ENCODE measurements around the gene TAL1. TPM values are rescaled to one million over a fixed set of nuclear protein-coding genes. Genes with fewer than 3 reads are reported as not detected.

Gene TAL1
- total RNA-seq, 1 experiment from 2014 or later, result not detected

GRCh38 chr1:47187231-47187925 lies 44.6 kb downstream of the TAL1 start:
- H3K23me2 ChIP-seq (ENCODE audit: insufficient read length, low read depth, low read length, poor library complexity, severe bottlenecking), result no peaks in the 10 kb centered on the region

More at GRCh38 chr1:47187231-47187925, 44.6 kb downstream of the TAL1 start:
- H3K9me3 Mint-ChIP-seq, result peaks cover 5 to 10% of the 10 kb centered on the region in 2 experiments; a peak in 2 of 5 replicates
- Histone ChIP-seq H3K27ac (ENCODE audit: insufficient read length, low read depth, low read length) (no peak overlapping the region), H3K56ac (ENCODE audit: insufficient read length, low read depth, low read length) (no peak overlapping the region), H3K79me2 (ENCODE audit: insufficient read depth, low read length) (no peaks in the 10 kb centered on the region), H3K18ac (ENCODE audit: insufficient read length, low read depth, low read length) (no peak overlapping the region), H2BK12ac (ENCODE audit: insufficient read length, low read depth, low read length) (no peak overlapping the region), H2AFZ (ENCODE audit: low read length) (no peak overlapping the region), H3T11ph (ENCODE audit: low read length) (no peak overlapping the region), H2BK5ac (ENCODE audit: insufficient read length, low read length) (no peak overlapping the region), H4K20me1 (ENCODE audit: control insufficient read depth, insufficient read depth, insufficient read length) (no peaks in the 10 kb centered on the region), H3K9me3 (ENCODE audit: control insufficient read depth, low read depth, low read length) (no peaks in the 10 kb centered on the region), H3K4me2 (ENCODE audit: insufficient read depth, insufficient read length, low read length) (no peak overlapping the region), H3K79me1 (ENCODE audit: insufficient read depth, low read depth, low read length, poor library complexity, severe bottlenecking) (no peaks in the 10 kb centered on the region), H2BK120ac (ENCODE audit: low read depth, low read length, poor library complexity, severe bottlenecking) (no peak overlapping the region), H4K91ac (ENCODE audit: insufficient read length, low read depth, low read length) (no peak overlapping the region), H3K23ac (ENCODE audit: insufficient read length, low read depth, low read length) (no peak overlapping the region), H3K14ac (ENCODE audit: insufficient read depth, low read length) (no peak overlapping the region), H2AK5ac (ENCODE audit: insufficient read length, low read length) (no peak overlapping the region), H4K5ac (ENCODE audit: insufficient read length, low read depth, low read length) (no peak overlapping the region), H3K4ac (ENCODE audit: low read depth, low read length) (no peak overlapping the region), H2BK15ac (ENCODE audit: low read depth, low read length) (no peak overlapping the region), H3K4me1 (ENCODE audit: insufficient read depth, low read length) (peaks cover 5% of the 10 kb centered on the region), H3K27me3 (ENCODE audit: insufficient read depth, low read length) (no peaks in the 10 kb centered on the region), H2BK20ac (ENCODE audit: low read depth, low read length, poor library complexity, severe bottlenecking) (no peak overlapping the region), H4K8ac (replicated peaks; ENCODE audit: insufficient read length, low read depth, low read length) (no peak overlapping the region), H3K9ac (ENCODE audit: extremely low read depth, insufficient read length, low read length) (no peak overlapping the region)
- WGBS (ENCODE audit: extremely low coverage, insufficient read length, low lambda C conversion rate), result no CpG with 5 or more reads among the region's 12 CpGs
- 0 out of 7 replicates have a peak, but pooled peaks cover 0 to 3% (median 0%) of the 10 kb centered on the region in 3 experiments for H3K36me3 Mint-ChIP-seq (ENCODE audit: insufficient read depth in 1 of 3, low read depth in 3 of 3)
- H3K27ac Mint-ChIP-seq, result no peak overlapping the region; a peak in 1 of 7 replicates
- H3K4me3 Mint-ChIP-seq, result no peak overlapping the region
- TF ChIP-seq CTCF (conservative IDR thresholded peaks at IDR 0.05), result no peak
- no peak for DNase-seq
- H3K27me3 Mint-ChIP-seq (ENCODE audit: low read depth), result peaks cover 59% of the 10 kb centered on the region
- H3K4me1 Mint-ChIP-seq, result peaks cover 17 to 24% of the 10 kb centered on the region in 2 experiments
